ENCODE measurements around the gene DAPK1.

DAPK1 gene

DNA sequence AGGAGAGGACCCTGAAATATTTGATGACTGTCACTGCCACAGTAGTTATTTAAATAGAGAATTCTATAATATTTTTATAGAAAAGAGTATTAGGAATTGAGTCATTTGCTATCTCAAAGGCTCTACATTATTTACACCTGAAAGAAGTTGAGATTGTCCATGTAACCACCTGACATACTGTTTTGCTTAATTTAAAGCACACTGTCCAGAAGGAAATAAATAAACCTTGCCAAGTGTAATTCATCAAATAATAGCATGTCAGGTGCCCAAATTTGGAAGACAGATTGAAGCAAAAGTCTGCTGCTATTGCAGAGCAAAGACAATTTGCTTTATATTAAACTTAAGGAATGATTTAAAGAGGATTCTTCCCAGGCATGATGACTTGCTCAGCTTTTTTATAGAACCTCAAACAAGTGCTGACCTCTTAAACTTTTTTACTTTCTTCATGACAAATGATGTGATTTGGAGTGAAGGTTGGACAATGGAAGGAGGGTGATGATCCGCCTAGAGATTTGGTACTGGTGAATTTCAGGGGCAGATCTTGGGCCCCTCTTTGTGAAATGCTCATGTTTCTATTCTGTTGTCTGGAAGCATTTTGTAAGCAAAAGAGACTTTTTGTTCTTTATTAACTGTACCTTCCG, 65.0 kb downstream of the DAPK1 start:
- TF ChIP-seq CTCF (IDR thresholded peaks at IDR 0.05; ENCODE audit: low read depth, low read length), result no peak
- DNase-seq (ENCODE audit: extremely low read depth, low read depth), result no peak

- TF ChIP-seq CTCF (IDR thresholded peaks at IDR 0.05; ENCODE audit: low read depth, low read length), result no peak
- DNase-seq (ENCODE audit: extremely low read depth, low read depth), result no peak
Measured at GRCh38 chr9:87564111-87564510, 66.4 kb downstream of the DAPK1 start.

DNA sequence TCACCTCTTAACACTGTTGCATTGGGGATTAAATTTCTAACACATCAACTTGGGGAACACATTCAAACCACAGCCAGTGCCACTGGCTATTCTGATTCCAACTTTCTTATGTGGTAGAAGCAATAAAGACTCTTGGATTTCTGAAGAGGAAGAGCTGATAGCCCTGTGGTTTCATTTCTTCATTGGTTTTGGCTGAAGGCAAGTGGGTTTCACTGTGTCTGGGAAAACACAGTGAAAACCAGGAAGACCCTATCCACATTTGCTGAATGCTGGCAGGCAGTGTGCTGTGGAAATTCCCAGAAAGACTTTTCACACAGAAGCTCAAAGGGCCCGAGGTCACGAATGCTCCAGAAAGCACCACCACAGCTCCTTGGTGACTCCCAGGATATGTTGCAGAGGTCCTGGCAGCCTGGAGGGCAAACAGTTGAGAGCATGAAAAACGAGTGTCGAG, 67.1 kb downstream of the DAPK1 start:
- DNase-seq (ENCODE audit: extremely low read depth, low read depth), result no peak
- TF ChIP-seq CTCF (IDR thresholded peaks at IDR 0.05; ENCODE audit: low read depth, low read length), result no peak

- no peak for DNase-seq (ENCODE audit: extremely low read depth, low read depth)
- TF ChIP-seq CTCF (IDR thresholded peaks at IDR 0.05; ENCODE audit: low read depth, low read length), result no peak
Measured at GRCh38 chr9:87567001-87567400, 69.3 kb downstream of the DAPK1 start.

GRCh38 chr9:87567571-87567970, 69.9 kb downstream of the DAPK1 start:
- TF ChIP-seq CTCF (IDR thresholded peaks at IDR 0.05; ENCODE audit: low read depth, low read length), result no peak
- DNase-seq (ENCODE audit: extremely low read depth, low read depth), result no peak

DNA sequence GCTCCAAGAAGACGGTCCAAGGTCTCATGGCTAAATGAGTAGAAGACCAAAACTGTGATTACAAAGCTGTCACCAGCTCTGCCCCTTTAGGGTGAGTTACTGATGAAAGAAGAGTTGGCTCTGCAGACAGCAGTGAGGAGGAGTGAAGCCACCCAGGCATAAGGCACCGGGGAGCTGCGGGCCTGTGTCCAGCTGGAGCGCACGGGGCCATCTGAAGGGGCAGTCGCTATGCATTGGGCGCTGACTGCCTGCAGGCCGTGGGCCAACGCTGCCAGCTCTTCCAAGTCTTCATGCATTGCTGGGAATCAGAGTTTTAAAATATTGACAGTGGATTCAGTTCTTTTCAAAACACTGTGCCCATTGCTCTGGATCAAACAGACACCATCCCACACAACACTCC, 70.3 kb downstream of the DAPK1 start:
- DNase-seq (ENCODE audit: extremely low read depth, low read depth), result no peak
- TF ChIP-seq CTCF (IDR thresholded peaks at IDR 0.05; ENCODE audit: low read depth, low read length), result no peak

GRCh38 chr9:87568401-87568800, 70.7 kb downstream of the DAPK1 start:
- no peak for TF ChIP-seq CTCF (IDR thresholded peaks at IDR 0.05; ENCODE audit: low read depth, low read length)
- DNase-seq (ENCODE audit: extremely low read depth, low read depth), result no peak
